Measurements from ENCODE around the gene IRX3.

Gene IRX3

DNA sequence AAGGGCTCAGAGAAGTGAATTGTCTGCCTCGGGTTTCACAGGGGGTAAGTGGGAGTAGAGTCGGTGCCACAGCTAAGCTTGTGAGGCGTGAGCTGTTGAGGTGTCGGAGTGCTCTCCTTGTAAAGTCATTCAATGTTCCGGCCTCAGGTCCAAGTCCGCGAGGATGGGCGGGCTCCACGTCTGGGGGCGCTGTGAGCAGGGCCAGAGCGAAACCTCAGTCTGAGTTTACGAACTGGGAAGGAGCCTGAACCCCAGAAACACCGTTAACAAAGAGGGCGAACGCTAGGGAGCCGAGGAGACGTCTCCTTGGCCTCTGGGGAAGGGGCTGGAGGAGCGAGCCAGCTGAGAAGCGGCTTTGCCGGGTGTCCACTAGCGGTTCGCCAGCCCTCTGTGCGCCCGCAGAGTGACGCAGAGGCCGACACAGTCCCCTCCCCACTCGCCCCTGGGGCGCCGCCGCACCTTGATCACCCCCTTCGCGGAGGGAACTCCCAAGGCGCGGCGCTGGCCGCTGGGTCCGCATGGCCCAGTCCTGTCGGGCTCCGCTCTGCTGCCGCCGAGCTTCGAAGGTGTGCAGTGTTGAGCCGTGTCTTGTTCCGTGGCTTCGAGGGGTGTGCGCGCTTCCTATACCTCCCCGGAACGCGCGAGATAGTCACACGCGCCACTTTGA lies 4.9 kb downstream of the IRX3 start:
- TF ChIP-seq ISL1 (CRISPR knock-in tag; IDR thresholded peaks at IDR 0.05): no peak
- TF ChIP-seq ESRRG (CRISPR knock-in tag; IDR thresholded peaks at IDR 0.05): no peak
- TF ChIP-seq ZNF565 (CRISPR knock-in tag; conservative IDR thresholded peaks at IDR 0.05; ENCODE audit: low read depth): no peak
- no peak for TF ChIP-seq ZNF8 (CRISPR knock-in tag; IDR thresholded peaks at IDR 0.05)
- no peak for TF ChIP-seq ZNF70 (CRISPR knock-in tag; IDR thresholded peaks at IDR 0.05)
- no peak for TF ChIP-seq SNAI2 (CRISPR knock-in tag; IDR thresholded peaks at IDR 0.05)
- no peak for TF ChIP-seq BACH2 (CRISPR knock-in tag; IDR thresholded peaks at IDR 0.05; ENCODE audit: borderline replicate concordance)
- TF ChIP-seq RARB (CRISPR knock-in tag; IDR thresholded peaks at IDR 0.05): no peak
- no peak for TF ChIP-seq OSR1 (CRISPR knock-in tag; IDR thresholded peaks at IDR 0.05)
- no peak for TF ChIP-seq ZC3H10 (CRISPR knock-in tag; IDR thresholded peaks at IDR 0.05)
- TF ChIP-seq PPARA (CRISPR knock-in tag; IDR thresholded peaks at IDR 0.05; ENCODE audit: borderline replicate concordance): no peak
- no peak for TF ChIP-seq TOX (CRISPR knock-in tag; IDR thresholded peaks at IDR 0.05; ENCODE audit: borderline replicate concordance)
- TF ChIP-seq CREB5 (CRISPR knock-in tag; IDR thresholded peaks at IDR 0.05; ENCODE audit: low read depth): no peak
- TF ChIP-seq TSHZ2 (CRISPR knock-in tag; IDR thresholded peaks at IDR 0.05): no peak
- no peak for TF ChIP-seq ZFP30 (CRISPR knock-in tag; IDR thresholded peaks at IDR 0.05)
- no peak for TF ChIP-seq CSDC2 (CRISPR knock-in tag; IDR thresholded peaks at IDR 0.05)
- TF ChIP-seq GLIS3 (CRISPR knock-in tag; IDR thresholded peaks at IDR 0.05): no peak
- TF ChIP-seq ARNTL (CRISPR knock-in tag; IDR thresholded peaks at IDR 0.05; ENCODE audit: borderline replicate concordance, low read depth): no peak
- ATAC-seq: no peak

DNA sequence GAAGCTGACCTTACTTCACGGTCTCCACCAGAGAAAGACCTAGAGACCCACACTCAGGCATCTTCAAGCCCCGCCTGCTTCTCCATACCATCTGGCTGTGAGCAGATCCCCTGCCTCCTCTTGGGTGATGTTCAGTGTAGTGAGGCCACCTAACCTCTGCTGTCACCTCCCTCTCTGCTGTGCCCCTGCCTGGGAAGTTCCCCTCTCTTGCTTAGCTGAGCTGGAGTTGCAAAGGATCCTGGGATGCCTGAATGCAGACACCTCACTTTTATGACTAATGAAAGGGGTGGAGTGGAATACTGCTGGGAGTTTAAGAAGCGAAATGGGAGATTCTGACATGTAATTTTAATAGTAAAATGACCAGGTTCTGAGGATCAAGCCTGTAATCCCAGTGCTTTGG lies 5.8 kb downstream of the IRX3 start:
- TF ChIP-seq PPARA (CRISPR knock-in tag; IDR thresholded peaks at IDR 0.05; ENCODE audit: borderline replicate concordance): no peak
- TF ChIP-seq CSRNP3 (CRISPR knock-in tag; IDR thresholded peaks at IDR 0.05): no peak
- no peak for TF ChIP-seq POU6F1 (CRISPR knock-in tag; IDR thresholded peaks at IDR 0.05; ENCODE audit: borderline replicate concordance, low read depth)
- TF ChIP-seq ARNTL (CRISPR knock-in tag; IDR thresholded peaks at IDR 0.05; ENCODE audit: borderline replicate concordance, low read depth): no peak
- TF ChIP-seq CREB5 (CRISPR knock-in tag; IDR thresholded peaks at IDR 0.05; ENCODE audit: low read depth): no peak
- TF ChIP-seq TOX (CRISPR knock-in tag; IDR thresholded peaks at IDR 0.05; ENCODE audit: borderline replicate concordance): no peak
- TF ChIP-seq CSDC2 (CRISPR knock-in tag; IDR thresholded peaks at IDR 0.05): no peak
- no peak for TF ChIP-seq BACH2 (CRISPR knock-in tag; IDR thresholded peaks at IDR 0.05; ENCODE audit: borderline replicate concordance)
- no peak for TF ChIP-seq OSR1 (CRISPR knock-in tag; IDR thresholded peaks at IDR 0.05)
- TF ChIP-seq ZNF70 (CRISPR knock-in tag; IDR thresholded peaks at IDR 0.05): no peak
- no peak for TF ChIP-seq RARB (CRISPR knock-in tag; IDR thresholded peaks at IDR 0.05)
- TF ChIP-seq ZFP3 (CRISPR knock-in tag; IDR thresholded peaks at IDR 0.05): no peak
- ATAC-seq: no peak

Measured in SK-N-SH treated with all-trans-retinoic acid at 6 μM for 48 hours (cell line).